ENCODE data around the gene CDKL2. TPM values are rescaled to one million over a fixed set of nuclear protein-coding genes. Genes with fewer than 3 reads are reported as not detected.

Gene CDKL2
- total RNA-seq, 1 experiment from 2014 or later: 1.5 TPM

- Histone ChIP-seq H2AK5ac (ENCODE audit: insufficient read length, low read length) (no peak overlapping the region), H3K79me1 (ENCODE audit: insufficient read depth, low read depth, low read length, poor library complexity, severe bottlenecking) (no peaks in the 10 kb centered on the region), H4K20me1 (ENCODE audit: control insufficient read depth, insufficient read depth, insufficient read length) (no peaks in the 10 kb centered on the region), H3K9ac (ENCODE audit: extremely low read depth, insufficient read length, low read length) (no peak overlapping the region), H3K27ac (ENCODE audit: insufficient read length, low read depth, low read length) (no peak overlapping the region), H3K56ac (ENCODE audit: insufficient read length, low read depth, low read length) (no peak overlapping the region), H3K27me3 (ENCODE audit: insufficient read depth, low read length) (no peaks in the 10 kb centered on the region), H3K14ac (ENCODE audit: insufficient read depth, low read length) (no peak overlapping the region), H2BK15ac (ENCODE audit: low read depth, low read length) (no peak overlapping the region), H3K4me1 (ENCODE audit: insufficient read depth, low read length) (no peaks in the 10 kb centered on the region), H2BK5ac (ENCODE audit: insufficient read length, low read length) (no peak overlapping the region), H3K9me3 (ENCODE audit: control insufficient read depth, low read depth, low read length) (no peaks in the 10 kb centered on the region), H4K91ac (ENCODE audit: insufficient read length, low read depth, low read length) (no peak overlapping the region), H4K8ac (replicated peaks; ENCODE audit: insufficient read length, low read depth, low read length) (no peak overlapping the region), H2AFZ (ENCODE audit: low read length) (no peak overlapping the region), H3K4me2 (ENCODE audit: insufficient read depth, insufficient read length, low read length) (no peak overlapping the region), H3T11ph (ENCODE audit: low read length) (no peak overlapping the region), H4K5ac (ENCODE audit: insufficient read length, low read depth, low read length) (no peak overlapping the region), H2BK120ac (ENCODE audit: low read depth, low read length, poor library complexity, severe bottlenecking) (no peak overlapping the region), H3K23ac (ENCODE audit: insufficient read length, low read depth, low read length) (no peak overlapping the region), H3K23me2 (ENCODE audit: insufficient read length, low read depth, low read length, poor library complexity, severe bottlenecking) (no peaks in the 10 kb centered on the region), H2BK20ac (ENCODE audit: low read depth, low read length, poor library complexity, severe bottlenecking) (no peak overlapping the region), H3K4ac (ENCODE audit: low read depth, low read length) (no peak overlapping the region), H2BK12ac (ENCODE audit: insufficient read length, low read depth, low read length) (no peak overlapping the region), H3K18ac (ENCODE audit: insufficient read length, low read depth, low read length) (no peak overlapping the region), H3K79me2 (ENCODE audit: insufficient read depth, low read length) (no peaks in the 10 kb centered on the region)
- H3K4me3 Mint-ChIP-seq: no peak overlapping the region
- H3K27me3 Mint-ChIP-seq (ENCODE audit: low read depth): no peaks in the 10 kb centered on the region
- no peaks in the 10 kb centered on the region for H3K9me3 Mint-ChIP-seq
- no peak for DNase-seq
- no peak for TF ChIP-seq CTCF (conservative IDR thresholded peaks at IDR 0.05)
- no peak overlapping the region for H3K27ac Mint-ChIP-seq
- no peaks in the 10 kb centered on the region for H3K4me1 Mint-ChIP-seq
- WGBS (ENCODE audit: extremely low coverage, insufficient read length, low lambda C conversion rate): no CpG with 5 or more reads among the region's 3 CpGs
- no peaks in the 10 kb centered on the region for H3K36me3 Mint-ChIP-seq (ENCODE audit: insufficient read depth in 1 of 3, low read depth in 3 of 3)
These were observed 31.9 kb downstream of the CDKL2 start for GRCh38 chr4:75598390-75598789.

All from H9 (cell line).